ENCODE results near the gene DIPK2A.

Gene DIPK2A, protein sequence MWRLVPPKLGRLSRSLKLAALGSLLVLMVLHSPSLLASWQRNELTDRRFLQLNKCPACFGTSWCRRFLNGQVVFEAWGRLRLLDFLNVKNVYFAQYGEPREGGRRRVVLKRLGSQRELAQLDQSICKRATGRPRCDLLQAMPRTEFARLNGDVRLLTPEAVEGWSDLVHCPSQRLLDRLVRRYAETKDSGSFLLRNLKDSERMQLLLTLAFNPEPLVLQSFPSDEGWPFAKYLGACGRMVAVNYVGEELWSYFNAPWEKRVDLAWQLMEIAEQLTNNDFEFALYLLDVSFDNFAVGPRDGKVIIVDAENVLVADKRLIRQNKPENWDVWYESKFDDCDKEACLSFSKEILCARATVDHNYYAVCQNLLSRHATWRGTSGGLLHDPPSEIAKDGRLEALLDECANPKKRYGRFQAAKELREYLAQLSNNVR

DNA sequence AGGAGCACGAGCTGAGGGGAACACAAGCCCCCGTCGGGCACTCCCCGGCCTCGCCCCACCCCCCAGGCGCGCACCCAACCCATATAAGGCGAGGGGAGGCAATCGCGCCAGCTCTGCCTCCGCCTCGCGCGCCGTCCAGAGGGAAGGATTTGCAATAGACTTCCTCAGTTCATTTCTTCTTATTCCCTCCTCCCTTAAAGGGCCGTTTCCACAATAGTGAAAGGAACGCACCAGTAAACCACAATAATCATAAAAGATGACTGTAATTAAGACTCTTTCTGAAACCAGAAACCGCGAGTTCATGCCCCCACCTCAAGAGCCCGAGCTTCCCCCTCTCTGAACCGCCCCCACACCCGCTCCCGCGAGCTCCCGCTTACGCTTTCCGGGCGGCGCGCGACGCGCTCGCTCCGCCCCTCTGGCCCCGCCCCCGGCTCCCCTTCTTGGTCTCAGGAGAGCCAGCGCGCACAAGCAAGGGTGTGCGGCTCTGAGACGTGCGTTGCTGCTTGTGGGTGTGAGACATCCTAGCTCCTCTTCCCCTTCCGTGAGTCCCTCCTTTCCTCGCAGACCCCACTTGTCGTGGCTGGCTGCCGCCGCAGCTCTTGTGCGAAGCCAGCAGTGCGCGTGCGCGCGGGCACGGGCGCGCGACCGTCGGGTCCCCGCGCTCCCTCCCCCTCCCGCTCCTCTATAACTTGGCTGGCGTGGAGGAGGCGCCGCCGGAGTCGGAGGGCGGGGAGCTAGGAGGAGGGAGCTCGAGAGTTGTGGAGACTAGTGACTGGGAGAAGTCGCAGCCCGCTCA is at the start of gene DIPK2A:
Gene DIPK2A, plus strand, starts transcription at position 465 of the 796 bp plus-strand sequence. CDS start 510 bp downstream, outside the sequence.
- DNase-seq (ENCODE audit: low read depth) = peak; percentile 94

DNA sequence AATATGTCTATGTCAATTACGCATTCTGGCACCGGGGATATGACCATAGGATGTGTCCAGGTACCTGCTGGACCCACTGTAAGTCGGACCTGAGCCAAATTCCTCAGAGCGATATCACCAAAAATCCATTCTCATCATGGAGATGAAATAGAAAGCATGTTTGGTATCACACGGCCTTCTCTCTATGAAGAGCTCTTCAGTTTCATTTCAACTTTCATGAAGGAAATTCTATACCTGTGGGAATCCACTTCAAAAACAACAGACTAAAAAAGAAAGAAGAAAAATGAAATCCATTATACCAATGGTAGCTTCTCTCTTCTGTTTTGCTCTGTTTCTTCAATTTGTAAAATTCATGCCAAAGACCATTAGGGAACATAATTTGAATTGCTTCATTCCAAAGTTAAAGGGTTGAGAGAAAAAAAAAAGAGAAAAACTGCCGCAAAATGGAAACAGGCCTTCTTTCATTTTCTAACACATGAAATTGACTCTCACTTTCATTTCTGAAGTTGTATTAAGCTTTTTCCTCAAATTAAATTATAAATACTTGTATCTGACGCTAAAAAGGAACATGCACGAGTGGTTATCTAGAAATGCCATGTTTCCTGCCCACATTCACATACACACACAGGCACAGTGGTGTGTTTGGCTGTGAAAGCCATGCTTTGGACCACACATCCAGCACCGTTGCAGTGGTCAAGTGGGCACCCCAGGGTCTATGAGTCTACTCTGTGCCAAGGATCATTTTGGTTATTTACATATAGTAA is 46.9 kb upstream of the DIPK2A start:
- DNase-seq (ENCODE audit: low read depth) = no peak

DNA sequence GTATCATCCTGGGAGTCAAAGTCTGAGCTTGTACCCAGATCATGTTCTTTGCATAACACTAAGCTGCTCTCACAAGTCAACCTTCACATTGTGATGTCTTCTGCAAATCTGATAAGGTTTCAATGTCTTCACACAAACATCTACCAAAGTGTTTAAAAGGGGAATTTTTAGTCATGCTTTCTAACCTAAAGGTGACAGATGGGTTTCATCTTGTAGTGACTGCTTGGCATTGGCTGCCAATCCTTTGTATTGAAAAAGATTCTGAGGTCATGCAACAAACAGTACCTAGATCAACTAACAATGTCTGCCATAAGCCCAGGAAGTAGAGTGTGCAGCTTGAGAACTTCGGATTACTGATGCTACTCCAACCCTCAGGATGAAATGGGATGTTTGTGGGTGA is 43.6 kb upstream of the DIPK2A start:
- no peak for DNase-seq (ENCODE audit: low read depth)

DNA sequence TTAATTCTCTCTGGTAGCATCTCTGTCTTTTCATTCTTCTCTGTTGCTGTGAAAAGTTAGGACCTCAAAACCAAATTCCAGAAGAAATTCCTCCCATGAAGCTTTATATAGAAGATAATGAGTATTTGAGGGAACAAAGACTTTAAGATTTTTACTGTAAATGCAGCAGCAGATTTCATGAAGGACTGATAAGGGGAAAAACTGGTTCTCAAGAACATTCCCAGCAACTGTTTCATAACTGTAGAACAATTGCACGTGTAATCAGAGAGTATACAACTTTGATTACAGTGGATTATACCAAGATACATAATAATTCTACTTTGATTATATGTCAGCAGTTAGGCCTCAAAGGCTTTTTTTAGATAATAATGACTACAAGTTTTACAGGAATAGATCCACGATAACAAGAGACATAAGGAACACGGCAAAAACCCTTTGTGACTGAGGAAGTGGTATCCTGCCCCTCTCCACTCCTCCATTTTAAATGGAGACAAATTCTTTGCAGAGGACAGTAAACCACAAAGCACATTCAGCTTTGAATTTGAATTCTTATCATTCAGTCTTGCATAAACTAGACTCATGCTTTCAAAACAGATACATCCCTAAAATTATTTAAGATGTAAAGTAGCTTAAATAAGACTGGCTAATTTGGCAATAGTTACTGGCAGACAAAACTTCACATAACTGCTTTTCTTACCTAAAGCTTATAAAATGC is 42.9 kb upstream of the DIPK2A start:
- DNase-seq (ENCODE audit: low read depth) = no peak

DNA sequence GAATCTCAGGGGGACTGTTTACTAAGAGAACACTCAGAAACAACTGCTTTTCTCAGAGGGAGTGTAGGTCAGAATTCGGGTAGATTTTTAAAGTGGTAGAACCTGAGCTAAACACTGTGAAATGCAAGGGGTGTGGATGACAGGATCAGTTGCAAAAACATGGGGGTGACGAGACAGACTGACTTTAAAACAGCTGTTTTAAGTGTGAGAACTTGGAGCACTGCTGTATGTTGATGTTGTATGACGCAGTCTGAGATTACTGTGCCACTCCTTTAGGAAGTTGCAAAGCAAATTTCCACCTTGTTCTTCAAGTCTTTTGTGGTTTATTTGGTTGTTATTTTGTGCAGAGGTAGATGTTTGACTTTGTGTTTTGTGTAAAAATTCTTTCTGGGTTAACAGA is 36.8 kb upstream of the DIPK2A start:
- DNase-seq (ENCODE audit: low read depth) = no peak

DNA sequence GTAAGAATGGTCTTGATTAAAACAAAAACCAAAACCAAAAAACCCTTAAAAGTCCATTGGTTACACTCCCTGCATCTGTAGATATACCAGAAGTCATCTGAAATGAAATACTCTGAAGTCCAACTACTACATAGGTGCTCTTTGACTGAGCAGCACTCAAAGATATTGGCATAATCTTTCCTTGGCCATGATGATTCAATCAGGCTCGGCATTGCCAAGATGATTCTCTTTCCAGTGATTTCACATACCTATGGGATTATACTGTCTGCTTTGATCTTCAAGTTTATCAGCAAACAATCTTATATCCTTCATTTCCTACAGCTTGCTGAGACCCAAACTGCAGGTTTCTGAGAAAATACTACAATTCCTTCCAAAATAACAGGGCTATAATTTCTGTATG is 35.9 kb upstream of the DIPK2A start:
- DNase-seq (ENCODE audit: low read depth) = no peak

DNA sequence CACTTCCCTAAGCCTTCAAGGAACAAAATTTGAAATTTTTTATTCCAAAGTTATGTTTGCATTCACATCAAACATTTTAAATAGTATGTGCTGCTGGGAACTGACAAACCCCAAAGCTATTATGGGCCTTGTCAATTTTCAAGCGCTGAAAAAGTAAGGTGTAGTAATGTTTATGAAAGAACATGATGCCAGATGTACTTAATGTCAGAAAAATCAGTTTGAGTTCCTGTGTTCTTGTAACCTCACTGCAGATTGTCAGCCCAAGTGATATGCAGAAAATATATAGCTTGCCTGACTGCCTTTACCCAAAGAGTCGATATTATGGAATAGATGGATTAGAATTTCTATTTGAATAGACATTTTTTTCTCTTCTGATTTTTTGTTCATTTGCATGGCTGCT is 20.8 kb upstream of the DIPK2A start:
- DNase-seq (ENCODE audit: low read depth) = no peak

DNA sequence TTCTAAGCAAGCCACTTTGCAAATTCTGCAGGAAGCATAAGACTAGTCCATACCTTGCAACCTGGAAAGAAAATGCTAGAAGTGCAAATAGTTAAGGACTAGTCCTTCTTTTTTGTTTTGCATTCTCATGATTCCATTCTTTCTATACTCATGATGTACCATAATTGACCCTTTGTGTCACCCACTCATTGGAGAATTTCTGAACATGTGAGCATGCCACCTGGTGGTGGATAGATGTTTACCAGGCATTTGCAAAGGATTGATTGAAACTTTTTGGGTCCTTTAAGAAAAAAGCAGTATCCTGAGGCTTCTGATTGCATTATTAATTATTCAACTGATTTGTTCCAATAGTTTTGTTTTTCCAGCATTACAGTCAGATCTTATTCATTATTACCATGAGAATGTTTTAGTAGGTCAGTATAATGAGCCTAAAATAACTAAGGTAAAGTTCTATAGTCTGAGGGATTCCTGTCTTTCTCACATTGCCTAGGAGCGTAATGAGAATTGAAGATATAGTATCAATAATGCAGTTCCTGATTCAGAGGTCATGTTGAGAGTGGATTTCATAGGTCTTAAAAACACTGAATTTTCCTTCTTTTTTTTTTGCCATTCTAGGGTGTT is 20.2 kb upstream of the DIPK2A start:
- DNase-seq (ENCODE audit: low read depth) = peak; percentile 54

DNA sequence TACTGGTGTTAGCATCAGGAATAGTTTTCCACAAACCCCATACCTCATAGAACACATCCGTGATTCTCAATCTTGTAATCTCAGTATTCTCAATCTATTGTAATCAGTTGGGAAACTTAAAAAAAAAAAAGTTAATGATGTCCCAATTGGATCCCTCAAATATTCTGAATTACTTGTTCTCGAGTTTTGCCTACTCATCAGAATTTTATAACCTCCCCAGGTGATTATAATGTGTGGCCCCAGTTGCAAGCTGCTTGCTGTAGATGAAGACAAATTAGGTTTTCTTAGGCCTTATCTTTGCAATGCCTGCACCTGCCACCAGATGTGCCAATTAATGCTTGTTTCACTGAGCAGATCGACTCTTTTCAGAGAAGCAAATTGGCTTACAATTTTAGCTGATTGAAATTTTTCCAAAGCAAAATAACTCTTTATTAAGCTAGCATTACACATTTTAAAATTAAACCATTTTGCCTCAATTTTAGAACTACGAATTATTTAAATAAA is 19.0 kb upstream of the DIPK2A start:
- no peak for DNase-seq (ENCODE audit: low read depth)

DNA sequence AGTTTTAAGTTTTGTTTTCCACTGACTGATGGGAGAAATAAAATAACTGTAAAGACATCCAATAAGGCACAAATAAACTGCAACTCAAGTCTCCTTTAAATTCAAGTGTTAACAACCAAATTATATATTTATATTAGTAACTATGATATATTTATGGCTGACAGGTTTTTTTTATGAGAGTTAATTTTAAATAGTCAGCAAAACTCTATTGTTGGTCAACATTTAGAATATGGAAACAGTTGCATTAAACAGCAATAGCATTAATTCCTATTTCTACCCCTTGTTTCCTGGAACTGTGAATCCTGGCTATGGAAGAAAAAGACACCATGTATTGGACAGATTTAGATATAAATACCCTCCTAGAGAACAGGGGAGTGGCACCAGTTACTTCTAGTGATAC is 16.5 kb upstream of the DIPK2A start:
- DNase-seq (ENCODE audit: low read depth) = no peak

DNA sequence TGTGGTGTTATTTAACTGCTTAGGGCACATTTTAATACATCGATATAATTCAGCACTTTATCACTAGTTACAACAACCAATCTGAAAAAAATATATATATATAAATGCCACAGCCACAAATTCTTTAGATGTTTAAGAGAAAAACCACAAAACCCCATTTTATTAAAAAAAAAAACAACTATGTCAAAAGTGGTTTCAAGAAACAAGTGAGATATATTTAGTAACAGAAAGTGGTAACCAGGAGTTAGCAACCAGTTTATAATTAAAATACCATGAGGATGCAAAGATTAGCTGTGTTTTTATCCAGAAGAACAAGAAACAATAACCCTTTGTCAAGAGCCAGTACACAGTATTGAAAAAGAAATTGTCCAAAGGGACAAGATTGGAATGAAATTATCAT is 14.8 kb upstream of the DIPK2A start:
- no peak for DNase-seq (ENCODE audit: low read depth)

DNA sequence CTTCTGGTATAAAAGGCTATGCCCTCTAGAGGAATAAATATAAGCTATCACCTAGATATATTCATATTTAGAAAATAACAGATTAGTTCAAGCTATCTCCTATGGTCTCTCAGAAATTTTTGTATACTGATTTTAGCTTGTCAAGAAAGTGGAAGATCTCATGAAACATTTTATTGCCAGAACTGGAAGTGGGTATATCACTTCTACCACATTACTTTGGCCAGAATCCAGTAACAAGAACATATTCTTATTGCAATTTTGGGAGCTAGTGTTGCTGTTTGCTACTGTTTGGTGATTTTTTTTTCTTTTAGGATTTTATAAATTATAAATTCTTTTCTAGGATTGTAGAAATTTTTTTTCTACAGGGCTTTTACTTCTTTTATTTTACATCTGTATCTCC is 14.2 kb upstream of the DIPK2A start:
- no peak for DNase-seq (ENCODE audit: low read depth)

DNA sequence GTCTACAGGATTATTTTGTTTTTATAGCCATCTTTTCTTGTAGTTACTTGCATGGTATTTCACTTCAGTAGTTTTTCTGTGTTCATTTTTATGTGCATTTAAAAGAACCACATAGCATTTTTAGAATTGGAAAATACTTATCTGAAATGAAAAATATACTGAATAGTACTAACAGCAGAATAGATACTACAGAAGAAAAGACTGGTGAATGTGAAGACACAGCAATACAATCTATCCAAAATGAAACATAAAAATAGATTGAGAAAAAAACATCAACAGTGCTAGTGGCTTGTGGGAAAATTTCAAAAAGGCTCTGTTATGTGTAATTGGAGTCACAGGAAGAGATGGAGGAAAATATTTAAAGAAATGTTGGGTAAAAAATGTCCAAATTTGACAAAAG is 12.7 kb upstream of the DIPK2A start:
- no peak for DNase-seq (ENCODE audit: low read depth)

DNA sequence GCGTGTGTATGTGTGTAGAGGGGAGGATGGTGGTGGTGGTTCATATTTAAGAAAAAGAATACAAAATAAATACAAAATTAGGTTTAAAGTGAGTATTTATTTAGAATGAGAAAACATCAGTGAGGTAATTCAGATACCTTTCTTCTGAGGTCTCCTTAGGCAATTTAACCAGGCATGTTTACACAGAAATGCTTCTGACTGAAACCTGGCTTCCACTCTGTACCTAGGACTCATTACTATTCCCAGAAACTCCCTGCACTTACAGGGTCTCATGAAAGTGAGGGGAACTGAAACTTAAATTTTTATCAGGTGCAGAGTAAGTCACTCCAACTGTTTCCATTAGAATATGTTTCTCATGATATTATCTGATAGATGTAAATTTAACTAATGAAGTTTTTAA is 10.3 kb upstream of the DIPK2A start:
- DNase-seq (ENCODE audit: low read depth) = no peak

DNA sequence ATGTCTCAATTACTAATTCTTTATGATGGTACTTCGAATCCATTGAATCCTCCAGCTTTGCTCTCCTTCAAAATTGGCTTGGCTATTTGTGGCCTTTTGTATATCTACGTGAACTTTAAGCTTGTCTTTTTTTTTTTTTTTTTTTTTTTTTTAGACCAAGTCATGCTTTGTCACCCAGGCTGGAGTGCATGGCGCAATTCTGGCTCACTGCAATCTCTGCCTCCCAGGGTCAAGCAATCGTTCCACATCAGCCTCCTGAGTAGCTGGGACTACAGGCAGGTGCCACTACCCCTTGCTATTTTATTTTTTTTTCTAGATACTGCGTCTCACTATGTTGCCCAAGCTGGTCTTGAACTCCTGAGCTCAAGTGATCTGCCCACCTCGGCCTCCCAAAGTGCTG is 7.7 kb upstream of the DIPK2A start:
- DNase-seq (ENCODE audit: low read depth) = peak; percentile 19

DNA sequence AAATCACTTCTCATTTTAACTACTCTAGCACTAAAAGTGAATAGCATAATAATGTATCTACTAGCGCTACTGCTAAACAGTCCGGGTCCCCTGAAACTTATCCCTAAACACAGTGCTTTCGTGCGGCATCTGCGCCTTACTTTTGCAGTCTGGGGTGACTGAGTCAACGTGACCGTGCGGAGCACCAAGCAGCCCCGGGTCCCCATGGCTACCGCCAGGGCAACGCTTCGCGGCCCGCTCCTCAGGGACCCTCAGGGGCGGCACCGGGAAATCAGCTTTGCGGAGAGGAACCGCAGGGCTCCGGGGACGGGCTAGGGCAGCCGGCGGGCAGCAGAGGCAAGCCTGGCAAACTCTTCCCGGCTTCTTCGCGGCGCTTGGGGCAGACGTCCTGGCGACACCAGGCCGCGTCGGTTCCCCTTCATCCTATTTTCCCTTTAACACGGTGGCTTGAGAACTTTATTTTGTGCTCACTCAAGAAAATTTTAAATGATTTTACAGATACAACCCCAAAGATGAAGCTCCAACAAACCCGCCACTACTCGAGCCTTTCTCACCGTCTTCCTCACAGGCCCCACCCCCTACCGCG is 757 bp upstream of the DIPK2A start:
- peak; percentile 69 for DNase-seq (ENCODE audit: low read depth)

DNA sequence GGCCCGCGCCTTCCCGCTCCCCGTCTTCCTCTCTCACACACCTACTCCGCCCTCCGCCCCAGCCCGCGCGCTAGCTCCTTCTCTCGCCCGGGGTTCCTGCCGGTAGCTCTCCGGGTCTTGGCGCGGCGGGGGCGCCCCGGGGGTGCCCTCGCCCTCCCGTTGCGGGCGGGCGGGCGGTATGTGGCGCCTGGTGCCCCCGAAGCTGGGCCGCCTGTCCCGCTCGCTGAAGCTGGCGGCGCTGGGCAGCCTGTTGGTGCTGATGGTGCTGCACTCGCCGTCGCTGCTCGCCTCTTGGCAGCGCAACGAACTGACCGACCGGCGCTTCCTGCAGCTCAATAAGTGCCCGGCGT is 507 bp downstream of the DIPK2A start:
- DNase-seq (ENCODE audit: low read depth) = no peak

DNA sequence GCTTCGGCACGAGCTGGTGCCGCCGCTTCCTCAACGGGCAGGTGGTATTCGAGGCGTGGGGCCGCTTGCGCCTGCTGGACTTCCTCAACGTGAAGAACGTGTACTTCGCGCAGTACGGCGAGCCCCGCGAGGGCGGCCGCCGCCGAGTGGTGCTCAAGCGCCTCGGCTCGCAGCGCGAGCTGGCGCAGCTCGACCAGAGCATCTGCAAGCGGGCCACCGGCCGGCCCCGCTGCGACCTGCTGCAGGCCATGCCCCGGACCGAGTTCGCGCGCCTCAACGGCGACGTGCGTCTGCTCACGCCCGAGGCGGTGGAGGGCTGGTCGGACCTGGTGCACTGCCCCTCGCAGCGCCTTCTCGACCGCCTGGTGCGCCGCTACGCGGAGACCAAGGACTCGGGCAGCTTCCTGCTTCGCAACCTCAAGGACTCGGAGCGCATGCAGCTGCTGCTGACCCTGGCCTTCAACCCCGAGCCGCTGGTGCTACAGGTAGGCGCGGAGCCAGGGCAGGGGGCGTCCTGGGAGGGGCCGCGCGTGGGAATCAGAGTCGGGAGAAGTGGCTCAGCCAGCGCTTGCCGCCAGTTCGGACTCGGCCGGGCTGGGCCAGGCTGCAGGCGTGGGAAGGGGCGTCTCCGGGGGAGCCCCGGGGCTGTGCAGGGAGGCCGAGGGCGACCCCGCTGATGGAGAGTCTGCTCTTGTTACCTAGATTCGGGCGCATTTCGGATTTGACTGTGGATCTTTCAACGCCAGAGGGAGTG is 1.1 kb downstream of the DIPK2A start:
- DNase-seq (ENCODE audit: low read depth) = peak; percentile 70

DNA sequence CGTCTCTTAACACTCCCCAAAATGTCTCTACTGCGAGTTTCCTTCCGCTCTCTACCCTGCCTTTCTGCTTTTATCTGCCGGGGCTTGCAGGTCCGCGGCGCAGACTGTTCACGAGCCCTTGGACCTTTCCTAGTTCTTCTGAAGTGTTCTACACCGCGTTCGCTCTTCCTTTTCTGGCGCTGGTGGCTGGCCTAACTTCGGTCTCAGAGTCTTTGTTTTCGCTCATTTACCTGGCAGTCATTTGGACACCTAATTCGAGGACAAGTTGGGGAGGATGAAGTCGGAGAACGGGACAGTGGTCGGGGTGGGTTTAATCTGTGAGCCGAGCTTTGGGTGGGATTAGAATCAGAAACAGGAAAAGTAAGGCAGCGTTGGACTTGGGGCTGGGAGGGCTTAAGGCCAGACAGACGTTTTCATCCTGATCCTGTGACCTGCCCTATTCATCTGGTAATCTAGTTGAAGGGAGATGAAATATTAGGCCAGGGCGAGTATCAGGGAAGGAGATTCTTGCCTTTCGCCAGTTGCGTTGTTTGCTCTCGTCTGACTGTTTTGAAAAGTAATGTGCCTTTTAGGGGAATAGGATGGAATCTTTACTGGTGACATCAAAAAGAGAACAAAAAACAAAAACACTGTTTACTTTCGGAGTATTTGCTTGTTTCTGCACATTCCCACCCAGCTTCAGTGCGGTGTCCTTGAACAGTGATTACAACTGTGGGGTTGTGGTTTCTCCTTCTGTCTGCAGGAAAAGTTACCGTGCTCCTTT is 1.8 kb downstream of the DIPK2A start:
- DNase-seq (ENCODE audit: low read depth) = peak; percentile 88

Measured in ELR (cell line).